AG09309 (cell line): ENCODE measurements around the gene SETDB2.

Source experiments
- DNase-seq: peaks from one replicate; pipeline ENCODE4 v3.0.0-alpha.2; 2010; ENCODE audit warnings: low read depth
- H3K4me3 ChIP-seq: 2 replicates; pipeline ENCODE4 v1.5.1; 2011; ENCODE audit warnings: mild to moderate bottlenecking, low read depth, low read length, moderate library complexity; ENCODE audit not compliant: control insufficient read depth
- CTCF ChIP-seq: IDR thresholded peaks from 2 replicates; pipeline ENCODE4 v1.5.1; 2011; ENCODE audit warnings: mild to moderate bottlenecking, low read depth, low read length, inconsistent platforms; ENCODE audit not compliant: insufficient read depth, control insufficient read depth; ENCODE audit errors: missing control alignments

Gene SETDB2

GRCh38 chr13:49403996-49404702 lies 39.9 kb upstream of the SETDB2 start:
- H3K4me3 ChIP-seq = no peak overlapping the region
- DNase-seq = no peak
- TF ChIP-seq CTCF = no peak

GRCh38 chr13:49404703-49405020 lies 39.4 kb upstream of the SETDB2 start:
- H3K4me3 ChIP-seq = no peak overlapping the region
- no peak for DNase-seq
- no peak for TF ChIP-seq CTCF

- no peak overlapping the region for H3K4me3 ChIP-seq
- TF ChIP-seq CTCF = no peak
- DNase-seq = no peak
Observed at GRCh38 chr13:49407068-49407467, 37.0 kb upstream of the SETDB2 start.

GRCh38 chr13:49407936-49408335 lies 36.1 kb upstream of the SETDB2 start:
- DNase-seq = no peak
- TF ChIP-seq CTCF = no peak
- H3K4me3 ChIP-seq = no peak overlapping the region

GRCh38 chr13:49409008-49409407 lies 35.1 kb upstream of the SETDB2 start:
- TF ChIP-seq CTCF = no peak
- H3K4me3 ChIP-seq = no peak overlapping the region
- DNase-seq = no peak

- no peak for DNase-seq
- TF ChIP-seq CTCF = no peak
- no peak overlapping the region for H3K4me3 ChIP-seq
Observed at GRCh38 chr13:49410006-49410405, 34.1 kb upstream of the SETDB2 start.

- no peak for DNase-seq
- TF ChIP-seq CTCF = no peak
Observed at GRCh38 chr13:49410477-49410876, 33.6 kb upstream of the SETDB2 start.

More at GRCh38 chr13:49410477-49410876, 33.6 kb upstream of the SETDB2 start:
- no peak overlapping the region for H3K4me3 ChIP-seq
